Ovary (tissue), 9 donors: ENCODE measurements around the gene LIMK2. TPM values are rescaled to one million over a fixed set of nuclear protein-coding genes. Genes with fewer than 3 reads are reported as not detected.

Experiments
- DNase-seq, 5 donors: peaks; one replicate each; pipeline ENCODE4 v3.0.0-alpha.2; 2019 to 2020
- H3K27ac ChIP-seq, 2 donors: fragments of 200-600 bp; one replicate each; pipeline versions ENCODE4 v1.5.1 to v1.8.0; 2019 to 2022
- H3K27me3 ChIP-seq: fragments of 200-600 bp; one replicate; pipeline ENCODE4 v1.8.0; 2022
- H3K36me3 ChIP-seq: fragments of 200-600 bp; sonication (generic); one replicate; pipeline ENCODE4 v1.5.1; 2019
- H3K4me1 ChIP-seq: one replicate; pipeline ENCODE4 v1.8.1; 2013; ENCODE audit warnings: mild to moderate bottlenecking, moderate library complexity; ENCODE audit not compliant: insufficient read depth
- H3K4me3 ChIP-seq: fragments of 200-600 bp; sonication (generic); one replicate; pipeline ENCODE4 v1.5.1; 2017
- H3K9me3 ChIP-seq, 2 donors: fragments of 200-600 bp in 1 of 2; sonication (generic) in 1 of 2; one replicate each; pipeline versions ENCODE4 v1.5.1 to v1.8.1; 2013 to 2019; ENCODE audit warnings: mild to moderate bottlenecking in 1 of 2, moderate library complexity in 1 of 2
- CTCF ChIP-seq, 3 donors: fragments of 450-650 bp in 2 of 3; fragments of 200-600 bp in 1 of 3; IDR thresholded peaks; one replicate each; pipeline versions ENCODE4 v1.5.1 to v1.8.0; 2016 to 2022; ENCODE audit warnings: antibody characterized with exemption in 3 of 3, mild to moderate bottlenecking in 1 of 3
- EP300 ChIP-seq: sonication (generic); formaldehyde crosslinking; IDR thresholded peaks from one replicate; pipeline ENCODE4 v1.6.1; 2017; ENCODE audit warnings: antibody characterized with exemption
- POLR2A ChIP-seq: fragments of 450-650 bp; IDR thresholded peaks from one replicate; pipeline ENCODE4 v1.6.1; 2017; ENCODE audit warnings: antibody characterized with exemption, mild to moderate bottlenecking, moderate library complexity
- WGBS, 3 donors: extraction: QIAGEN DNeasy Blood & Tissue Kit in 1 of 3; methylation state at CpG; one replicate each; pipeline versions ENCODE4 v1.1.5 to v1.1.7; 2013 to 2017; 5-methylcytosine and 5-hydroxymethylcytosine counted together
- intact Hi-C, 4 donors: fragments of 100-400 bp; cut with DNase I; formaldehyde crosslinking; loops; one replicate each; pipeline versions ENCODE4 v1.11.0 to v1.15.1; 2022 to 2023
- polyA plus RNA-seq, 2 donors: library from polyadenylated mRNA; stranded (reverse); fragments of 200-250 nt in 1 of 2; fragments of 350-450 nt in 1 of 2; fragmentation: Illumina TruSeq in 1 of 2; extraction: RNeasy Lipid Tissue Mini Kit (QIAGEN cat#74804) in 1 of 2; gene quantifications; one replicate each; pipeline ENCODE4 v1.2.3, GENCODE V29; 2013 to 2014
- total RNA-seq, 7 donors: library from RNA; depleted of rRNA in 2 of 7; stranded (reverse); fragments of >200 nt in 2 of 7; fragmentation: NEBNext Ultra II Directional in 3 of 7; extraction: Animal tissue kit (Norgen Biotek cat#: 25700) in 3 of 7; gene quantifications; one replicate each; pipeline versions ENCODE4 v1.1.0 to v1.2.4, GENCODE V29; 2016 to 2023
- donor health status: DM: no; HTN: no; CAD: no; lungs with moderate emphysema.
- donor health status: DM: no; HTN: no; CAD: no.
- donor health status: Bipolar disorder and iron deficiency.
- donor health status: DM: yes; HTN: yes; CAD: no.
- donor health status: DM: no; HTN: no; CAD: no.
- donor health status: DM: yes; HTN: yes; CAD: no.

Gene LIMK2
- total and polyA plus RNA-seq, 9 donors = 19.0 to 63.7 (median 33.9) TPM

- H3K4me1 ChIP-seq = no peaks in the 10 kb centered on the region
- intact Hi-C loops = no loop called here
- no peak for TF ChIP-seq CTCF (IDR thresholded peaks at IDR 0.05)
- TF ChIP-seq POLR2A = no peak
- no peak for TF ChIP-seq EP300
Measured at GRCh38 chr22:31241200-31241599, 29.1 kb downstream of the LIMK2 start.

GRCh38 chr22:31241936-31242335, 29.8 kb downstream of the LIMK2 start:
- Histone ChIP-seq H3K9me3 (no peaks in the 10 kb centered on the region), H3K4me1 (no peaks in the 10 kb centered on the region), H3K4me3 (no peak overlapping the region), H3K36me3 (no peaks in the 10 kb centered on the region), H3K27ac (no peak overlapping the region), H3K27me3 (no peaks in the 10 kb centered on the region)
- intact Hi-C loops = no loop called here
- TF ChIP-seq CTCF (IDR thresholded peaks at IDR 0.05) = no peak
- TF ChIP-seq POLR2A = no peak
- no peak for TF ChIP-seq EP300
- DNase-seq = no peak

More at GRCh38 chr22:31241200-31241599, 29.1 kb downstream of the LIMK2 start:
- no peak overlapping the region for H3K27ac ChIP-seq
- 24 to 40% (median 28%) methylated on average over 1 of the region's 1 CpG for WGBS, 3 donors
- H3K4me3 ChIP-seq = no peak overlapping the region
- H3K9me3 ChIP-seq = no peaks in the 10 kb centered on the region
- no peak for DNase-seq
- H3K27me3 ChIP-seq = no peaks in the 10 kb centered on the region
- no peaks in the 10 kb centered on the region for H3K36me3 ChIP-seq

- DNase-seq = no peak
- H3K27ac ChIP-seq = no peak overlapping the region
- H3K36me3 ChIP-seq = no peaks in the 10 kb centered on the region
- intact Hi-C loops = no loop called here
- H3K4me3 ChIP-seq = no peak overlapping the region
- H3K27me3 ChIP-seq = no peaks in the 10 kb centered on the region
- no peaks in the 10 kb centered on the region for H3K9me3 ChIP-seq
- TF ChIP-seq EP300 = no peak
- TF ChIP-seq CTCF (IDR thresholded peaks at IDR 0.05) = no peak
- no peak for TF ChIP-seq POLR2A
- WGBS, 3 donors = 69 to 88% (median 81%) methylated on average over 5 of the region's 5 CpGs
- H3K4me1 ChIP-seq = peaks cover 2% of the 10 kb centered on the region
Measured at GRCh38 chr22:31243339-31244045, 31.4 kb downstream of the LIMK2 start.

- TF ChIP-seq CTCF (IDR thresholded peaks at IDR 0.05) (no peak), POLR2A (no peak), EP300 (no peak)
- no peak overlapping the region for H3K27ac ChIP-seq
- H3K4me1 ChIP-seq = peaks cover 5% of the 10 kb centered on the region
- no peak overlapping the region for H3K4me3 ChIP-seq
- no peak for DNase-seq
- no peaks in the 10 kb centered on the region for H3K9me3 ChIP-seq
- 32 to 45% (median 41%) methylated on average over 9 of the region's 9 CpGs for WGBS, 3 donors
- no peaks in the 10 kb centered on the region for H3K36me3 ChIP-seq
- intact Hi-C loops = no loop called here
- H3K27me3 ChIP-seq = no peaks in the 10 kb centered on the region
Measured at GRCh38 chr22:31244046-31244942, 32.2 kb downstream of the LIMK2 start.
